ENCODE data around the gene SEC14L3.

SEC14L3 gene

DNA sequence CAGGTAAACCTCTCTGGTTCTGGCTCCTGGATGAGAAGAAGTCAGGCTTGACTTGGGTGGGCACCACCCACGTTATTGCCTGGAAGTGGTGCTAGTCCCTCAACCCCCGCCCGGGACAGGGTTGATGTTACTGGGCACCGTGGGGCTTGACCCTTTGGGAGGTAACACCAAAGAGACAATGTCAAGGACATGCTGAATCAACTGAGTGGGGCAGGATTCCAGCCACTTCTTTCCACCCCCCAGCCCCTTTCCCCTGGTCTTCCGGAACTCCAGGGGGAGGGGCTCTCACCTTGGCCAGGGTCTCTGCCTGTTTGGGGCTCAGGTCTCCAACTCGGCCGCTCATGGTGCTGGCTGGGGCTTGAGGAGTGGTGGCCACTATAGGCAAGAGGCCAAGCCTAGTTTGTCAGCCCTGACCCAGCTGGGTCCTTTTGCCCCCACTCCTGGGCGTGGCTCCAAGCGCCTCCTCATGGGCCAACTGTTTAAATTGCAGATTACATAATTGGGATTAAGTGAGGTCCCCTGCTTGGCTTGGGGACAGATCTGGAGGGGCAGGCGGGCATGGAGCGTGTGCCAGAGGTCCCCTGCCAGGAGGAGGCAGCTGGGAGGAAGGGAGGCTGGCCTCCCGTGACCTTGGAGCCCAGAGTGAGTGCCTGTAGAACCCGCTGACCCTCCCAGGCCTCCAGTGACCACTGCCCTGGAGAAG, at the start of gene SEC14L3:
Gene SEC14L3, minus strand, starts transcription at position 402 of the 703 bp plus-strand sequence. Its CDS starts 59 bp downstream, at position 343.
- no peak for DNase-seq (ENCODE audit: low spot score)

DNA sequence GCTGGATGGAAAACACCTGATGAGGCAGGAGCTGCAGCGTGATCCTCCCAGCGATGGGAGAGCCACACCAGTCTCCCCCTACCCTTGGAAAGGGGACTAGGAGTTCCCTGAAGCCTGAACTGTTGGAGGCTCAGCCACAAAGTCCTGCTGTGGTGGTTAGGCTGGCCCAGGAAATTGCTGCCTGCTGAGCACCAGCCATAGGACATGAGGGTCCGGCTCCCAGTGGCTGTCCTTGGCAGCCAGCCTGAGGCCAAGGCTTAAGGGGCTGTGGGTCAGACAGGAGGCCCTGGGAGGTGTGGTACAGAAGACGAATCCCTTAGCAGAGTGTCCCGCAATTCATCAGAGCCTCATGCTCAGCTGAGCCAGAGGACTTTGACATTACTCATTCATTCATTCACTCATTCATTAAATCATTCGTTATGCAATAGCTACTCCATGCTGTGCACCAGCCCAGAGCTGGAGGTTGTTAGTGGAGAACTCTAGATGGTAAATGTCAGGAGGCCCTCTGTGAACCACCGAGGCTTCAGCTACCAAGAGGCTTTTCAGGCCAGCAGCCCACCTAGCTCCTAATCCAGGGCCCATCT, 48.1 kb upstream of the SEC14L3 start:
- DNase-seq (ENCODE audit: low spot score) = no peak

GRCh38 chr22:30516731-30517130, 44.9 kb upstream of the SEC14L3 start:
- no peak for DNase-seq (ENCODE audit: low spot score)

DNA sequence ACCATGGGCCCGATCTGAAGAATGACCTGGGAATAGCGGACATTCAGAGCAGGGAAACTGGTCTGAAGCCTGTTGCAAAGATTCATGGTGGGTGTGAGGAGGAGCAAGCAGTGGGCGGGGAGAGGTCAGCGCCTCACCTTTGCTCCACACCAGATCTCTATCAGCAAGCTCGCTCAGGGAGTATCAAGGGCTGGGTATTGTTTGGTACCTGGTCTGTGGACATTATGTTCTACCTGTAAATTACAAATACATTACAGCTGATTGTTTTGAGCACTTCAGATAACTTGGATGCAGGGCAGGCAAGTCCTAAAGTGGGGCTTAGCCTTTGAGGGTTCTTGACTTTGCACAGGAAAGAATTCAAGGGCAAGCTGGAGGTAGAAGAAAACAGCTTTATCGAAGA, 44.5 kb upstream of the SEC14L3 start:
- DNase-seq (ENCODE audit: low spot score) = no peak

DNA sequence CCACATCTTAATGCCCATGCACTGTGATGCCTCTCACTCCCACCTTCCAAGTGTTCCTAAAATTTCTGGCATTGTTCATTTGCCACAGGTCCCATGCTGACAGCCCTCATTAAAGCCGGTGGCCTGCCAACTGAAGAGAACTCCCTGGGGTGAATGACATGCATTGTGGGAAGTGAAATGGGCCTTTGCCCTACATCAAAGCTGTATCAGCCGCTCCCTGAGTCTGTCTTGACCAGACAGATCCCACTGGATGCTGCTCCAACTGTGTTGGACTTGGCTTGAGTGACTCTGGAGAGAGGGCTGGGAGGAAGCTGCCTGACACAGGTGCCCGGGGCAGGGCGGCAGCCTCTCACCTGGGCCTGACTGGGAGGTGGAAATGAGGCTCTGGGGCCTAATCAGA, 42.4 kb upstream of the SEC14L3 start:
- no peak for DNase-seq (ENCODE audit: low spot score)

GRCh38 chr22:30513462-30513861, 41.6 kb upstream of the SEC14L3 start:
- DNase-seq (ENCODE audit: low spot score) = no peak

GRCh38 chr22:30511911-30512310, 40.1 kb upstream of the SEC14L3 start:
- DNase-seq (ENCODE audit: low spot score) = no peak

DNA sequence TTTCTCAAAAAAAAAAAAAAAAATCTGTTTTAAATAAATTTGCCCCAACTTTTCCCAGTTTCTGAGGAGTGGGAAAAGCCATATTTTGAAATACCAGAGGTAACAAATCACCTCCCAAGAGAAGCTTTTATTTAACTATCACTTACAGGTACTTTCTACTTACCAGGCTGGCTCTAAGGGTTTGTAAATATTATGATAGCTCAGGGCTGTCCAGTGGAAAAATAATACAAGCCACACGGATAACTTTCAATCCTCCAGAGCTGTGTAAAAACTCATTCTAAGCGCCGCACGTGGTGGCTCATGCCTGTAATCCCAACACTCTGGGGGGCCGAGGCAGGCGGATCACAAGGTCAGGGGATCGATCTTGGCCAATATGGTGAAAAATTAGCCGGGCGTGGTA, 39.3 kb upstream of the SEC14L3 start:
- no peak for DNase-seq (ENCODE audit: low spot score)

- DNase-seq (ENCODE audit: low spot score) = no peak
Measured at GRCh38 chr22:30508216-30508615, 36.4 kb upstream of the SEC14L3 start.

- DNase-seq (ENCODE audit: low spot score) = no peak
Measured at GRCh38 chr22:30507670-30508069, 35.9 kb upstream of the SEC14L3 start.

GRCh38 chr22:30506507-30506968, 34.7 kb upstream of the SEC14L3 start:
- DNase-seq (ENCODE audit: low spot score) = no peak

GRCh38 chr22:30503551-30503950, 31.7 kb upstream of the SEC14L3 start:
- DNase-seq (ENCODE audit: low spot score) = no peak

DNA sequence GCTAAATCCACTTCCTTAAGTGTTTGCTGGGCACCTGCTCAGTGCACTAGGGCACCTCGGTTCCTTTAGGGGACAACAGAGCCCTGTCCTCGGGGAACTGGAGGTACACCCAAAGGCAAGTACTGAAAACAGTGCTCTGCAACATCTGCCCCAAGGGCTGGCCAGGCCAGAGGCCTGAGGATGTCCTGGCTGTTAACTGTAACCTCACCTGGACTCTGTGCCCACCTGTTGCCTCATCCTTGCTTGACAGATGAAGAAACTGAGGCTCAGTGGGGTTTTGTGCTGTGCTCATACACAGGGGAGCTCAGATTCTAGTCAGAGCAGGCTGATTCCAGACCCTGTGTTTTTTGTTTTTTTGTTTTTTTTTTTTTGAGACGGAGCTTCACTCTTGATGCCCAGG, 31.1 kb upstream of the SEC14L3 start:
- DNase-seq (ENCODE audit: low spot score) = no peak

DNA sequence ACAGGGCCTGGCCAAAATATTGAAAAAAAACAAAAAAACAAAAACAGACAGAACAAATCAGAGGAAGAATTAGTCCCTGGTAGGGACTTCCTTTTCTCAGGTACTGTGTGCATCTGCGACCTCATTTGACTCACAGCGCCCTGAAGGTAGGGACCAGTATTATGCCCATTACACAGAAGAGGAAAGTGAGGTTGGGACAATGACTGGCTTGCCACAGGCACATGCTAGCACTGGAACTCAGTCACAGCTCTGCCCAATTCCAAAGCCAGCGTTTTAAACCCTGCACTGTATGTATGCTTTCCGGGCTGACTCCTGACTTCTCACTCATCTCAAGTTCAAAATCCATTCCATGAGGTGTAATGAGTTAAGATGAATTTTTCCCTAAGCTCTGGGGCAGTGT, 30.3 kb upstream of the SEC14L3 start:
- DNase-seq (ENCODE audit: low spot score) = no peak

- DNase-seq (ENCODE audit: low spot score) = no peak
Measured at GRCh38 chr22:30500628-30501027, 28.8 kb upstream of the SEC14L3 start.

- no peak for DNase-seq (ENCODE audit: low spot score)
Measured at GRCh38 chr22:30497466-30498150, 25.8 kb upstream of the SEC14L3 start.

- no peak for DNase-seq (ENCODE audit: low spot score)
Measured at GRCh38 chr22:30495041-30495784, 23.4 kb upstream of the SEC14L3 start.

GRCh38 chr22:30492144-30492543, 20.3 kb upstream of the SEC14L3 start:
- DNase-seq (ENCODE audit: low spot score) = no peak

DNA sequence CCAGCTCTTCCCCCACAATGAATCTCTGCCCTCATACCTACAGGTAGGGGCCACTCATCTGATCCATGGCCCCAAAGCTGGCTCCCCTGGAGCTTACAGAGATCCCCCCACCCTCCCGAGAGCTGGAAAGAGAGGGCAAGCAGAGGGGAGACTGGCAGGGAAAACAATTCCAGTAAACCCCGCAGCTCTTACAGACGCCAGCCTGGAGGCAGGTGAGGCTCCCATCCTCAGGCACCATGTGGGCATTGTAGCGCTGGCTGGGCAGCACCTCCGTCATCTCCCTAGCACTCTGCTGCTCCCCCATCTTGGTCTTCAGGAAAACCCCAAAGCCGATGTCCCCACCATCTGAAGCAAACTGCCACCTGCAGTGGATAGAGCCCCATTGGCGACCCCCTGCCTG, 19.6 kb upstream of the SEC14L3 start:
- no peak for DNase-seq (ENCODE audit: low spot score)

- DNase-seq (ENCODE audit: low spot score) = no peak
Measured at GRCh38 chr22:30490399-30490798, 18.6 kb upstream of the SEC14L3 start.

DNA sequence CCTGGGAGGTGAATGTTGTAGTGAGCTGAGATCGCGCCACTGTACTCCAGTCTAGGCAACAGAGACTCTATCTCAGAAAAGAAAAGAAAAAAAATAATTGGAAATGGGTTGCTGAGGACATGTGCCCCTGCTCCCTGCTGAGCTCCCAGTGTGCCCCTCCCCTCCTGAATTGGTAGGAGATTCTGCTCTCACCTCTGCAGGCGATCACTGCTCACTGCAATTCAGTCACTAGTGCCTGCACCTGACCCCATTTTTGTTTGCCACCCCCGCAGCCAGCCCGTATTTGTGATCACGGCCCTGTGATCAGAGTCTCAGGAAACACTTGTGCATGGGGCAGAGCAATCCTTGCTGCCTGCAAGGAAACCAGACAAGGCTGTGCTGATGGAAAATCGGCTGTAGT, 16.3 kb upstream of the SEC14L3 start:
- DNase-seq (ENCODE audit: low spot score) = no peak

GRCh38 chr22:30486661-30487115, 14.9 kb upstream of the SEC14L3 start:
- no peak for DNase-seq (ENCODE audit: low spot score)

DNA sequence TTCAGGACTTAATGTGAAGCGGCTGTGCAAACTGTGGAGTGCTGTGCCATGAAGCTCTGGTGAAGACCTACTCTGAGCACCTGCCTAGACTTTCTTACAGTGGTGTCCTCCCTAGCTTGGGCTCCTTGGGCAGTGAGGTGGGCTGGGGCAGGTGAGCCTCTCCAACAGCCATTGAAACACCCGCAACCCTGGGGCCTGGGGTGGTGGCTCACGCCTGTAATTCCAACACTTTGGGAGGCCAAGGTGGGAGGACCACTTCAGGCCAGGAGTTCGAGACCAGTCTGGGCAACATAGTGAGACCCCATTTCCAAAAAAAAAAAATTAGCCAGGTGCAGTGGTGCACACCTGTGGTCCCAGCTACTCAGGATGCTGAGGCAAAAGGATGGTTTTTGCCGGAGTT, 14.3 kb upstream of the SEC14L3 start:
- DNase-seq (ENCODE audit: low spot score) = no peak

Measured in activated CD4-positive, alpha-beta T cell treated with anti-CD3 and anti-CD28 coated beads, Interleukin-2, Interleukin-4, amounts not matched to agents 100 ng/mL and 50 ng/mL, durations not matched to agents 16 hours and 8 hours (primary cell).